Posterior vena cava (tissue), 2 donors: ENCODE measurements around the gene RHBDD1. TPM values are rescaled to one million over a fixed set of nuclear protein-coding genes. Genes with fewer than 3 reads are reported as not detected.

Experiments
- DNase-seq: peaks from one replicate; pipeline ENCODE4 v3.0.0-alpha.2; 2020; ENCODE audit warnings: low spot score
- intact Hi-C, 2 donors: fragments of 100-400 bp; cut with DNase I; formaldehyde crosslinking; loops; one replicate each; pipeline versions ENCODE4 v1.14.1 to v1.14.2; 2022 to 2023
- total RNA-seq, 2 donors: library from RNA; stranded (reverse); fragmentation: NEBNext Ultra II Directional; extraction: Animal tissue kit (Norgen Biotek cat#: 25700); gene quantifications; one replicate each; pipeline ENCODE4 v1.2.1, GENCODE V29; 2021
- donor health status: DM: yes; HTN: yes; CAD: no.
- donor health status: DM: yes; HTN: yes; CAD: no.

RHBDD1 gene
- total RNA-seq, 2 donors from 2014 or later = 39.3 to 40.5 TPM

GRCh38 chr2:227043981-227044380 lies 208.1 kb downstream of the RHBDD1 start:
- no peak for DNase-seq
- intact Hi-C loops = no loop called here

Other genes with a start within 250 kb of the RHBDD1 start
- 10 to 100 TPM; 10.8 to 12.4 TPM for gene IRS1, start 36.2 kb upstream of the RHBDD1 start, total RNA-seq